HepG2 (cell line): ENCODE measurements around the gene KLRG1. TPM values are rescaled to one million over a fixed set of nuclear protein-coding genes. Genes with fewer than 3 reads are reported as not detected.

Experiments
- ATAC-seq: fragments of 200-7000 bp; cut with Tn5 transposase; 3 replicates; pipeline ENCODE4 v1.9.1; 2020; ENCODE audit warnings: mild to moderate bottlenecking, moderate library complexity
- BruUV-seq: library from RNA; stranded (reverse); fragments of 400-500 nt; replicated peaks from 2 replicates; lab custom pipeline; 2021; lab: Mats Ljungman, UMichigan
- CTCF ChIA-PET: fragments of 300-600 bp; formaldehyde crosslinking; extraction: SDS; loops from one replicate; lab custom pipeline; 2021; ENCODE audit warnings: low total read pairs, inconsistent platforms, low intra/inter-chr PET ratio; lab: Yijun Ruan, JAX
- POLR2A ChIA-PET: fragments of 350-600 bp; sonication (Branson Sonifier 250); formaldehyde crosslinking; loops from one replicate; lab custom pipeline; 2020; ENCODE audit warnings: antibody characterized with exemption, inconsistent platforms; lab: Yijun Ruan, JAX
- DNase-seq: peaks from one replicate; pipeline ENCODE4 v3.0.0-alpha.2; 2015; ENCODE audit warnings: low spot score
- FAIRE-seq: peaks from 3 replicates; lab custom pipeline; 2011; peaks lifted over from hg19 to GRCh38; lab: Jason Lieb, UNC
- H2AFZ ChIP-seq: one replicate; pipeline ENCODE4 v1.6.1; 2011; ENCODE audit warnings: low read length, inconsistent platforms
- H3K27ac ChIP-seq: fragments of 300-600 bp; 3 replicates; pipeline ENCODE4 v1.8.0; 2011; ENCODE audit warnings: mixed run types, mild to moderate bottlenecking, mixed read lengths, low read length, inconsistent platforms; ENCODE audit not compliant: insufficient read depth; ENCODE audit errors: extremely low read length
- H3K27me3 ChIP-seq, 2 experiments: fragments of 200-600 bp in 1 of 2; 2 replicates in 1 of 2; 3 replicates in 1 of 2; pipeline versions ENCODE4 v1.6.0 to v1.8.0; 2011; ENCODE audit warnings: low read length in 2 of 2, mild to moderate bottlenecking in 2 of 2, moderate library complexity in 2 of 2, inconsistent platforms in 1 of 2; ENCODE audit not compliant: insufficient read depth in 2 of 2, control insufficient read depth in 1 of 2
- H3K36me3 ChIP-seq, 2 experiments: fragments of 200-600 bp in 1 of 2; replicated peaks in 1 of 2; 2 replicates in 1 of 2; 3 replicates in 1 of 2; pipeline versions ENCODE4 v1.5.1 to v1.8.0; 2011; ENCODE audit warnings: low read length in 2 of 2, inconsistent platforms in 1 of 2; ENCODE audit not compliant: insufficient read depth in 2 of 2, control insufficient read depth in 1 of 2
- H3K4me1 ChIP-seq: 2 replicates; pipeline ENCODE4 v1.5.1; 2012; ENCODE audit warnings: low read length, inconsistent platforms; ENCODE audit not compliant: insufficient read depth
- H3K4me2 ChIP-seq: 2 replicates; pipeline ENCODE4 v1.6.0; 2011; ENCODE audit warnings: low read depth, low read length, inconsistent platforms
- H3K4me3 ChIP-seq, 3 experiments: fragments of 200-600 bp in 1 of 3; sonication (generic), shearing (Covaris generic) in 1 of 3; replicated peaks in 1 of 3; 2 replicates each; pipeline ENCODE4 v1.5.1; 2011 to 2016; ENCODE audit warnings: low read length in 3 of 3, inconsistent platforms in 2 of 3, low read depth in 2 of 3, mild to moderate bottlenecking in 2 of 3, control low read depth in 1 of 3, mixed read lengths in 1 of 3; ENCODE audit not compliant: insufficient read depth in 1 of 3
- H3K79me2 ChIP-seq: one replicate; pipeline ENCODE4 v1.6.1; 2011; ENCODE audit warnings: low read length, inconsistent platforms; ENCODE audit not compliant: insufficient read depth
- H3K9ac ChIP-seq: 2 replicates; pipeline ENCODE4 v1.6.0; 2011; ENCODE audit warnings: mild to moderate bottlenecking, low read depth, low read length, inconsistent platforms; ENCODE audit not compliant: insufficient read depth
- H3K9me3 ChIP-seq: 2 replicates; pipeline ENCODE4 v1.5.1; 2012; ENCODE audit warnings: mild to moderate bottlenecking, low read length
- H4K20me1 ChIP-seq: 2 replicates; pipeline ENCODE4 v1.6.0; 2011; ENCODE audit warnings: inconsistent platforms, mild to moderate bottlenecking, low read length, moderate library complexity; ENCODE audit not compliant: insufficient read depth
- ASH2L ChIP-seq: fragments of 300-600, 200-600 bp; sonication (generic); IDR thresholded peaks from 2 replicates; pipeline ENCODE4 v1.7.0; 2017; ENCODE audit warnings: low read depth, mild to moderate bottlenecking, moderate library complexity, mixed read lengths, low read length; ENCODE audit not compliant: insufficient read length
- EZH2 ChIP-seq: conservative IDR thresholded peaks from 2 replicates; pipeline ENCODE4 v1.6.1; 2012; ENCODE audit warnings: mild to moderate bottlenecking, low read depth, low read length, moderate library complexity
- FLYWCH1 ChIP-seq: sonication (generic); formaldehyde crosslinking; IDR thresholded peaks from 2 replicates; pipeline ENCODE4 v1.8.1; 2023; ENCODE audit warnings: mild to moderate bottlenecking, missing genetic modification reagents
- HDAC1 ChIP-seq: sonication (generic); formaldehyde crosslinking; IDR thresholded peaks from 2 replicates; pipeline ENCODE4 v1.5.1; 2020; ENCODE audit warnings: mild to moderate bottlenecking, missing genetic modification reagents
- IRX3 ChIP-seq: sonication (generic); formaldehyde crosslinking; IDR thresholded peaks from 2 replicates; pipeline ENCODE4 v1.8.1; 2023; ENCODE audit warnings: mild to moderate bottlenecking, low read depth, missing genetic modification reagents, borderline replicate concordance
- JUNB ChIP-seq: sonication (generic); formaldehyde crosslinking; IDR thresholded peaks from 2 replicates; pipeline ENCODE4 v1.8.0; 2022; ENCODE audit warnings: missing genetic modification reagents, mild to moderate bottlenecking, borderline replicate concordance
- SATB2 ChIP-seq: sonication (generic); formaldehyde crosslinking; IDR thresholded peaks from 2 replicates; pipeline ENCODE4 v1.5.0; 2020; ENCODE audit warnings: missing genetic modification reagents
- SIN3B ChIP-seq: fragments of 150-350 bp; IDR thresholded peaks from 2 replicates; pipeline ENCODE4 v1.6.1; 2014; ENCODE audit warnings: low read length
- SOX5 ChIP-seq: IDR thresholded peaks from 2 replicates; pipeline ENCODE4 v1.6.1; 2016; ENCODE audit warnings: borderline replicate concordance
- ZFP36L1 ChIP-seq: sonication (generic); formaldehyde crosslinking; IDR thresholded peaks from 2 replicates; pipeline ENCODE4 v1.8.0; 2022; ENCODE audit warnings: mild to moderate bottlenecking, missing genetic modification reagents, moderate library complexity
- ZNF329 ChIP-seq: sonication (generic); formaldehyde crosslinking; IDR thresholded peaks from 2 replicates; pipeline ENCODE4 v1.9.0; 2021; ENCODE audit warnings: low read depth, mild to moderate bottlenecking, missing genetic modification reagents
- ZNF652 ChIP-seq: IDR thresholded peaks from 2 replicates; pipeline ENCODE4 v1.6.1; 2016; ENCODE audit warnings: low read depth, borderline replicate concordance
- ZNF777 ChIP-seq: sonication (generic); formaldehyde crosslinking; IDR thresholded peaks from 2 replicates; pipeline ENCODE4 v1.4.0; 2020; ENCODE audit warnings: missing genetic modification reagents
- ZUFSP ChIP-seq: sonication (generic); formaldehyde crosslinking; IDR thresholded peaks from 2 replicates; pipeline ENCODE4 v1.9.0; 2021; ENCODE audit warnings: missing genetic modification reagents, mild to moderate bottlenecking, borderline replicate concordance
- WGBS: methylation state at CpG from one replicate; pipeline ENCODE4 v1.1.6; 2017; ENCODE audit warnings: low lambda C conversion rate; 5-methylcytosine and 5-hydroxymethylcytosine counted together
- in situ Hi-C: cut with HindIII; loops from 2 replicates; pipeline ENCODE4 v1.10.0; 2017; ENCODE audit warnings: low pct_unique_long_range_greater_than_20kb; ENCODE audit not compliant: extremely low pct_ligation_motif_present
- intact Hi-C: fragments of 100-400 bp; cut with micrococcal nuclease; formaldehyde crosslinking; loops from one replicate; pipeline ENCODE4 v1.10.0; 2022; ENCODE audit not compliant: unreplicated experiment
- polyA plus RNA-seq, 8 experiments: library from polyadenylated mRNA; depleted of rRNA in 3 of 8; stranded (reverse) in 7 of 8; unstranded in 1 of 8; fragments of >200 nt; fragmentation: Illumina TruSeq in 4 of 8; extraction: Trizol in 4 of 8; gene quantifications; 2 replicates each; pipeline versions ENCODE4 v1.2.1 to v1.2.3, GENCODE V29; 2011 to 2016; ENCODE audit warnings: low read depth in 4 of 8, missing spikeins in 1 of 8, mixed read lengths in 1 of 8; ENCODE audit not compliant: insufficient read depth in 1 of 8
- total RNA-seq, 5 experiments: library from RNA; depleted of rRNA; stranded (reverse); fragments of >200 nt; fragmentation: Illumina TruSeq; extraction: Trizol; gene quantifications; 2 replicates each; pipeline ENCODE4 v1.2.3, GENCODE V29; 2016; ENCODE audit warnings: low read depth in 1 of 5
- TF ChIP-seq, protein P1 (sequence below), 2 experiments: fragments of 450-650 bp in 1 of 2; sonication (generic) in 1 of 2; formaldehyde crosslinking in 1 of 2; IDR thresholded peaks; 2 replicates each; pipeline versions ENCODE4 v1.6.1 to v1.8.0; 2016 to 2022; ENCODE audit warnings: antibody characterized with exemption in 1 of 2, mild to moderate bottlenecking in 1 of 2, missing genetic modification reagents in 1 of 2

Gene KLRG1
- total and polyA plus RNA-seq, 2 of the 13 experiments (the other 11 are each of a cell fraction or from before 2014, with no cell fraction given), result 1.2 to 1.7 TPM

DNA sequence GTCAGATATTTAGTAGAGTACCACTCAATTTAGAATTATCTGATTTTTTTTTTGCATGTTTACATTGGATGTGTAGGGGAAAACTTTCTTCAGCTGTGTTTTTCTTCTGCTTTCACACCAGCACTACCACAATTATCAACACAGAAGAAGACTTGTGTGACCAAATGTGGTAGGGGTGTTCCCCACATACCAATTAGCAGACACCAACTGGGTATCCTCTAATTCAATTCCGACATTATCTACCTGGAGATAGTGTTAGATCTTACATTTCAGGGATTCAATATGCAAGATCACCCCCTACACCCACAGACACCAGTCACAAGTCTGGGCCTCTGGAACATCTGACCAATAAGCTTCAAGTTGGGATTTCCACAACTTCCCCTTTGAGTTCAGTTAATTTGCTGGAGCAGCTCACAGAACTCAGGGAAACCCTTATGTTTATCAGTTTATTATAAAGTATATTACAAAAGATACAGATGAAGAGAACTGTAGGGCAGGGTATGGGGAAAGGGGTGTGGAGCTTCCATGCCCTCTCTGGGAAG lies 4.1 kb upstream of the KLRG1 start:
- Histone ChIP-seq H3K27me3 (no peaks in the 10 kb centered on the region), H3K4me3 (no peak overlapping the region), H3K27ac (no peak overlapping the region), H3K9ac (no peak overlapping the region), H3K36me3 (no peaks in the 10 kb centered on the region; a peak in 1 of 5 replicates), H3K4me2 (no peak overlapping the region), H4K20me1 (no peaks in the 10 kb centered on the region), H3K79me2 (no peaks in the 10 kb centered on the region), H3K9me3 (no peaks in the 10 kb centered on the region), H3K4me1 (no peaks in the 10 kb centered on the region), H2AFZ (no peak overlapping the region)
- ATAC-seq (no peak), DNase-seq (no peak), FAIRE-seq (no peak)
- intact Hi-C loops (loop anchor here (5.0 kb wide), 1 partner anchor 47 kb away; no protein-coding TSS in a partner anchor), in situ Hi-C loops (no loop called here)
- WGBS, result 0% methylated on average over 1 of the region's 1 CpG
- CTCF ChIA-PET, result no interaction called here
- no TSS peak for BruUV-seq
- POLR2A ChIA-PET, result no interaction called here
- TF ChIP-seq SOX5 (CRISPR knock-in tag) (no peak), HDAC1 (CRISPR knock-in tag) (no peak), IRX3 (no peak), ZFP36L1 (no peak), ZNF777 (CRISPR knock-in tag) (no peak), EZH2 (no peak), FLYWCH1 (CRISPR knock-in tag) (no peak), ZUFSP (CRISPR knock-in tag) (no peak), ASH2L (no peak), JUNB (CRISPR knock-in tag) (no peak), SATB2 (CRISPR knock-in tag) (no peak), ZNF652 (CRISPR knock-in tag) (no peak), SIN3B (no peak), ZNF329 (CRISPR knock-in tag) (no peak)
- TF ChIP-seq, protein P1, sequence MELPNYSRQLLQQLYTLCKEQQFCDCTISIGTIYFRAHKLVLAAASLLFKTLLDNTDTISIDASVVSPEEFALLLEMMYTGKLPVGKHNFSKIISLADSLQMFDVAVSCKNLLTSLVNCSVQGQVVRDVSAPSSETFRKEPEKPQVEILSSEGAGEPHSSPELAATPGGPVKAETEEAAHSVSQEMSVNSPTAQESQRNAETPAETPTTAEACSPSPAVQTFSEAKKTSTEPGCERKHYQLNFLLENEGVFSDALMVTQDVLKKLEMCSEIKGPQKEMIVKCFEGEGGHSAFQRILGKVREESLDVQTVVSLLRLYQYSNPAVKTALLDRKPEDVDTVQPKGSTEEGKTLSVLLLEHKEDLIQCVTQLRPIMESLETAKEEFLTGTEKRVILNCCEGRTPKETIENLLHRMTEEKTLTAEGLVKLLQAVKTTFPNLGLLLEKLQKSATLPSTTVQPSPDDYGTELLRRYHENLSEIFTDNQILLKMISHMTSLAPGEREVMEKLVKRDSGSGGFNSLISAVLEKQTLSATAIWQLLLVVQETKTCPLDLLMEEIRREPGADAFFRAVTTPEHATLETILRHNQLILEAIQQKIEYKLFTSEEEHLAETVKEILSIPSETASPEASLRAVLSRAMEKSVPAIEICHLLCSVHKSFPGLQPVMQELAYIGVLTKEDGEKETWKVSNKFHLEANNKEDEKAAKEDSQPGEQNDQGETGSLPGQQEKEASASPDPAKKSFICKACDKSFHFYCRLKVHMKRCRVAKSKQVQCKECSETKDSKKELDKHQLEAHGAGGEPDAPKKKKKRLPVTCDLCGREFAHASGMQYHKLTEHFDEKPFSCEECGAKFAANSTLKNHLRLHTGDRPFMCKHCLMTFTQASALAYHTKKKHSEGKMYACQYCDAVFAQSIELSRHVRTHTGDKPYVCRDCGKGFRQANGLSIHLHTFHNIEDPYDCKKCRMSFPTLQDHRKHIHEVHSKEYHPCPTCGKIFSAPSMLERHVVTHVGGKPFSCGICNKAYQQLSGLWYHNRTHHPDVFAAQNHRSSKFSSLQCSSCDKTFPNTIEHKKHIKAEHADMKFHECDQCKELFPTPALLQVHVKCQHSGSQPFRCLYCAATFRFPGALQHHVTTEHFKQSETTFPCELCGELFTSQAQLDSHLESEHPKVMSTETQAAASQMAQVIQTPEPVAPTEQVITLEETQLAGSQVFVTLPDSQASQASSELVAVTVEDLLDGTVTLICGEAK (IDR thresholded peaks at IDR 0.05), result no peak
- TF ChIP-seq, protein P1 (CRISPR knock-in tag; IDR thresholded peaks at IDR 0.05), result no peak
